Mesenchymal stem cell (in vitro differentiated cells and primary cell): ENCODE data around the gene PPP1R3F.

Experiments
- DNase-seq: peaks from one replicate; pipeline ENCODE4 v3.0.0-alpha.2; 2013
- H2AFZ ChIP-seq: one replicate; pipeline ENCODE4 v1.6.1; 2013; ENCODE audit warnings: low read depth, mild to moderate bottlenecking, control low read depth, inconsistent platforms, low read length, moderate library complexity
- H2AK5ac ChIP-seq: 2 replicates; pipeline ENCODE4 v1.6.1; 2013; ENCODE audit warnings: low read length, moderate library complexity, mild to moderate bottlenecking, inconsistent platforms; ENCODE audit not compliant: severe bottlenecking
- H2BK120ac ChIP-seq: one replicate; pipeline ENCODE4 v1.6.1; 2013; ENCODE audit warnings: low read depth, mild to moderate bottlenecking, inconsistent platforms, low read length, moderate library complexity
- H2BK12ac ChIP-seq, 2 experiments: one replicate each; pipeline ENCODE4 v1.6.1; 2013; ENCODE audit warnings: inconsistent platforms in 2 of 2, low read length in 2 of 2, mild to moderate bottlenecking in 2 of 2, moderate library complexity in 2 of 2, control low read depth in 1 of 2
- H2BK15ac ChIP-seq: one replicate; pipeline ENCODE4 v1.6.1; 2013; ENCODE audit warnings: mild to moderate bottlenecking, low read depth, inconsistent platforms; ENCODE audit not compliant: poor library complexity, severe bottlenecking
- H2BK5ac ChIP-seq: 2 replicates; pipeline ENCODE4 v1.6.1; 2013; ENCODE audit warnings: low read depth, mild to moderate bottlenecking, low read length, control low read depth, inconsistent platforms; ENCODE audit not compliant: poor library complexity, severe bottlenecking
- H3K14ac ChIP-seq, 2 experiments: one replicate each; pipeline ENCODE4 v1.6.1; 2013; ENCODE audit warnings: inconsistent platforms in 2 of 2, low read length in 2 of 2, control low read depth in 1 of 2, mild to moderate bottlenecking in 1 of 2, moderate library complexity in 1 of 2
- H3K18ac ChIP-seq, 2 experiments: one replicate each; pipeline ENCODE4 v1.6.1; 2013; ENCODE audit warnings: inconsistent platforms in 2 of 2, low read length in 2 of 2, control low read depth in 1 of 2, low read depth in 1 of 2, mild to moderate bottlenecking in 1 of 2
- H3K23ac ChIP-seq, 2 experiments: one replicate each; pipeline ENCODE4 v1.6.1; 2013; ENCODE audit warnings: inconsistent platforms in 2 of 2, low read length in 2 of 2, mild to moderate bottlenecking in 2 of 2, moderate library complexity in 2 of 2, control low read depth in 1 of 2
- H3K27ac ChIP-seq: 2 replicates; pipeline ENCODE4 v1.5.1; 2013; ENCODE audit warnings: mild to moderate bottlenecking, moderate library complexity, low read length, control low read depth, inconsistent platforms; ENCODE audit not compliant: poor library complexity, severe bottlenecking
- H3K27me3 ChIP-seq, 2 experiments: 2 replicates each; pipeline versions ENCODE4 v1.6.1 to v1.7.0; 2013; ENCODE audit warnings: low read length in 2 of 2, mild to moderate bottlenecking in 2 of 2, moderate library complexity in 2 of 2, control low read depth in 1 of 2, inconsistent platforms in 1 of 2; ENCODE audit not compliant: control insufficient read depth in 1 of 2, insufficient read depth in 1 of 2
- H3K36me3 ChIP-seq, 2 experiments: 2 replicates each; pipeline versions ENCODE4 v1.6.1 to v1.7.0; 2013; ENCODE audit warnings: low read length in 2 of 2, control low read depth in 1 of 2, inconsistent platforms in 1 of 2, low read depth in 1 of 2, mild to moderate bottlenecking in 1 of 2; ENCODE audit not compliant: insufficient read depth in 2 of 2, control insufficient read depth in 1 of 2
- H3K4ac ChIP-seq, 2 experiments: one replicate each; pipeline ENCODE4 v1.6.1; 2013; ENCODE audit warnings: inconsistent platforms in 2 of 2, low read length in 2 of 2, mild to moderate bottlenecking in 2 of 2, moderate library complexity in 2 of 2, control low read depth in 1 of 2, low read depth in 1 of 2
- H3K4me1 ChIP-seq: 2 replicates; pipeline ENCODE4 v1.6.1; 2013; ENCODE audit warnings: low read depth, low read length, control low read depth; ENCODE audit not compliant: control insufficient read depth, insufficient read depth
- H3K4me2 ChIP-seq: 2 replicates; pipeline ENCODE4 v1.6.1; 2013; ENCODE audit warnings: low read length, mild to moderate bottlenecking, inconsistent platforms; ENCODE audit not compliant: poor library complexity, severe bottlenecking
- H3K4me3 ChIP-seq, 2 experiments: 2 replicates each; pipeline versions ENCODE4 v1.5.1 to v1.7.0; 2013; ENCODE audit warnings: low read length in 2 of 2, mild to moderate bottlenecking in 2 of 2, control low read depth in 1 of 2, low read depth in 1 of 2; ENCODE audit not compliant: insufficient read depth in 1 of 2
- H3K79me1 ChIP-seq: replicated peaks from 2 replicates; pipeline ENCODE4 v1.6.1; 2013; ENCODE audit warnings: mild to moderate bottlenecking, control low read depth, low read length, inconsistent platforms; ENCODE audit not compliant: poor library complexity, severe bottlenecking
- H3K9ac ChIP-seq: 2 replicates; pipeline ENCODE4 v1.7.0; 2013; ENCODE audit warnings: mild to moderate bottlenecking, low read length, moderate library complexity
- H3K9me3 ChIP-seq: 2 replicates; pipeline ENCODE4 v1.7.0; 2013; ENCODE audit warnings: mild to moderate bottlenecking, low read length; ENCODE audit not compliant: control insufficient read depth
- H4K8ac ChIP-seq: one replicate; pipeline ENCODE4 v1.6.1; 2013; ENCODE audit warnings: inconsistent platforms, mild to moderate bottlenecking, low read length, moderate library complexity
- H4K91ac ChIP-seq: one replicate; pipeline ENCODE4 v1.6.1; 2013; ENCODE audit warnings: mild to moderate bottlenecking, low read length, inconsistent platforms
- WGBS: methylation state at CpG from one replicate; pipeline ENCODE4 v1.1.7; 2013; ENCODE audit warnings: mixed read lengths; 5-methylcytosine and 5-hydroxymethylcytosine counted together

Gene PPP1R3F

GRCh38 chrX:49244207-49244606 is 25.4 kb upstream of the PPP1R3F start:
- Histone ChIP-seq H2BK15ac (no peak overlapping the region), H3K23ac (no peak overlapping the region), H2BK120ac (no peak overlapping the region), H3K36me3 (peaks cover 5 to 47% of the 10 kb centered on the region in 2 experiments), H3K27me3 (peaks cover 0 to 9% of the 10 kb centered on the region in 2 experiments), H4K91ac (no peak overlapping the region), H2AK5ac (no peak overlapping the region), H3K27ac (no peak overlapping the region), H3K4ac (no peak overlapping the region), H3K4me1 (no peaks in the 10 kb centered on the region), H2BK5ac (no peak overlapping the region), H3K4me3 (no peak overlapping the region), H2BK12ac (no peak overlapping the region), H3K4me2 (no peak overlapping the region), H3K9ac (no peak overlapping the region), H3K14ac (no peak overlapping the region), H3K9me3 (no peaks in the 10 kb centered on the region), H3K79me1 (no peaks in the 10 kb centered on the region), H2AFZ (no peak overlapping the region), H4K8ac (no peak overlapping the region), H3K18ac (no peak overlapping the region)
- no peak for DNase-seq
- WGBS, result no CpG with 5 or more reads among the region's 2 CpGs

GRCh38 chrX:49246541-49246940 is 23.1 kb upstream of the PPP1R3F start:
- H2BK12ac ChIP-seq, result no peak overlapping the region
- WGBS, result 93% methylated on average over 9 of the region's 10 CpGs
- peaks cover 0 to 9% of the 10 kb centered on the region in 2 experiments for H3K27me3 ChIP-seq
- H2BK120ac ChIP-seq, result no peak overlapping the region
- H3K79me1 ChIP-seq, result no peaks in the 10 kb centered on the region
- no peak overlapping the region for H3K18ac ChIP-seq
- H3K4me1 ChIP-seq, result no peaks in the 10 kb centered on the region
- H2BK5ac ChIP-seq, result no peak overlapping the region
- no peak overlapping the region for H2BK15ac ChIP-seq
- no peak overlapping the region for H3K14ac ChIP-seq
- H2AFZ ChIP-seq, result no peak overlapping the region
- H2AK5ac ChIP-seq, result no peak overlapping the region
- no peak overlapping the region for H3K4me3 ChIP-seq
- no peak overlapping the region for H4K91ac ChIP-seq
- H3K36me3 ChIP-seq, result peaks cover 5 to 67% of the 10 kb centered on the region in 2 experiments
- no peak overlapping the region for H3K4me2 ChIP-seq
- H3K4ac ChIP-seq, result no peak overlapping the region
- DNase-seq, result no peak
- H3K27ac ChIP-seq, result no peak overlapping the region
- H3K9me3 ChIP-seq, result no peaks in the 10 kb centered on the region
- no peak overlapping the region for H3K23ac ChIP-seq
- H3K9ac ChIP-seq, result no peak overlapping the region
- no peak overlapping the region for H4K8ac ChIP-seq

GRCh38 chrX:49247346-49247745 is 22.2 kb upstream of the PPP1R3F start:
- H2BK5ac ChIP-seq, result no peak overlapping the region
- no peak overlapping the region for H3K4ac ChIP-seq
- no peaks in the 10 kb centered on the region for H3K79me1 ChIP-seq
- no peak overlapping the region for H4K91ac ChIP-seq
- H2BK12ac ChIP-seq, result no peak overlapping the region
- H3K23ac ChIP-seq, result no peak overlapping the region
- H2BK15ac ChIP-seq, result no peak overlapping the region
- no peak overlapping the region for H4K8ac ChIP-seq
- H3K4me3 ChIP-seq, result no peak overlapping the region
- H2AFZ ChIP-seq, result no peak overlapping the region
- H3K36me3 ChIP-seq, result peaks cover 5 to 62% of the 10 kb centered on the region in 2 experiments
- no peak overlapping the region for H3K18ac ChIP-seq
- no peak for DNase-seq
- H3K27me3 ChIP-seq, result peaks cover 0 to 2% of the 10 kb centered on the region in 2 experiments
- no peak overlapping the region for H3K9ac ChIP-seq
- H2AK5ac ChIP-seq, result no peak overlapping the region
- H3K4me1 ChIP-seq, result no peaks in the 10 kb centered on the region
- no peak overlapping the region for H3K27ac ChIP-seq
- no peak overlapping the region for H3K4me2 ChIP-seq
- H2BK120ac ChIP-seq, result no peak overlapping the region
- H3K9me3 ChIP-seq, result no peaks in the 10 kb centered on the region
- 91% methylated on average over 9 of the region's 11 CpGs for WGBS
- no peak overlapping the region for H3K14ac ChIP-seq

- no peak overlapping the region for H2BK5ac ChIP-seq
- no peak overlapping the region for H2BK15ac ChIP-seq
- no peaks in the 10 kb centered on the region for H3K79me1 ChIP-seq
- no peak overlapping the region for H4K8ac ChIP-seq
- no peak overlapping the region for H3K4me3 ChIP-seq
- H3K9ac ChIP-seq, result no peak overlapping the region
- no peak overlapping the region for H3K14ac ChIP-seq
- H3K4me1 ChIP-seq, result no peaks in the 10 kb centered on the region
- H3K4ac ChIP-seq, result no peak overlapping the region
- 92% methylated on average over 19 of the region's 28 CpGs for WGBS
- no peak overlapping the region for H3K23ac ChIP-seq
- H2BK120ac ChIP-seq, result no peak overlapping the region
- no peak overlapping the region for H4K91ac ChIP-seq
- H3K18ac ChIP-seq, result no peak overlapping the region
- H3K36me3 ChIP-seq, result peaks cover 5 to 53% of the 10 kb centered on the region in 2 experiments
- H3K4me2 ChIP-seq, result no peak overlapping the region
- H3K9me3 ChIP-seq, result no peaks in the 10 kb centered on the region
- DNase-seq, result no peak
- no peak overlapping the region for H3K27ac ChIP-seq
- H3K27me3 ChIP-seq, result peaks cover 0 to 2% of the 10 kb centered on the region in 2 experiments
- no peak overlapping the region for H2BK12ac ChIP-seq
- no peak overlapping the region for H2AK5ac ChIP-seq
- no peak overlapping the region for H2AFZ ChIP-seq
Measured at GRCh38 chrX:49247916-49248811, 21.4 kb upstream of the PPP1R3F start.
